Astrocyte (in vitro differentiated cells and primary cell): ENCODE data around the gene BLVRB. TPM values are rescaled to one million over a fixed set of nuclear protein-coding genes. Genes with fewer than 3 reads are reported as not detected.
"Not testable (repeated sequence)": the region's sequence is repeated elsewhere in the genome, so short reads cannot be mapped to it uniquely, and the experiment has no call there.

Experiments used
- DNase-seq: peaks from one replicate; pipeline ENCODE4 v3.0.0-alpha.2; 2010; ENCODE audit warnings: low read depth
- FAIRE-seq: peaks from 2 replicates; lab custom pipeline; 2011; peaks lifted over from hg19 to GRCh38; lab: Jason Lieb, UNC
- H2AFZ ChIP-seq: 2 replicates; pipeline ENCODE4 v1.6.0; 2012; ENCODE audit warnings: low read depth, low read length, inconsistent platforms
- H3K27ac ChIP-seq: 2 replicates; pipeline ENCODE4 v1.5.1; 2011; ENCODE audit warnings: low read depth, low read length, inconsistent platforms
- H3K27me3 ChIP-seq: 2 replicates; pipeline ENCODE4 v1.6.0; 2011; ENCODE audit warnings: low read length, inconsistent platforms; ENCODE audit not compliant: insufficient read depth
- H3K36me3 ChIP-seq: 2 replicates; pipeline ENCODE4 v1.5.1; 2011; ENCODE audit warnings: low read length, inconsistent platforms; ENCODE audit not compliant: insufficient read depth
- H3K4me1 ChIP-seq: 2 replicates; pipeline ENCODE4 v1.5.1; 2011; ENCODE audit warnings: low read length, inconsistent platforms; ENCODE audit not compliant: insufficient read depth
- H3K4me2 ChIP-seq: 2 replicates; pipeline ENCODE4 v1.6.0; 2012; ENCODE audit warnings: low read length, inconsistent platforms
- H3K4me3 ChIP-seq: 2 replicates; pipeline ENCODE4 v1.5.1; 2011; ENCODE audit warnings: low read depth, mild to moderate bottlenecking, low read length, inconsistent platforms; ENCODE audit not compliant: insufficient read depth
- H3K79me2 ChIP-seq: 2 replicates; pipeline ENCODE4 v1.6.0; 2012; ENCODE audit warnings: mild to moderate bottlenecking, low read length, inconsistent platforms; ENCODE audit not compliant: insufficient read depth
- H3K9ac ChIP-seq: 2 replicates; pipeline ENCODE4 v1.6.0; 2012; ENCODE audit warnings: mild to moderate bottlenecking, low read length, inconsistent platforms
- H3K9me3 ChIP-seq: 2 replicates; pipeline ENCODE4 v1.5.1; 2012; ENCODE audit warnings: low read depth, mild to moderate bottlenecking, low read length, inconsistent platforms; ENCODE audit not compliant: insufficient read depth
- H4K20me1 ChIP-seq: 2 replicates; pipeline ENCODE4 v1.6.0; 2012; ENCODE audit warnings: low read length, inconsistent platforms; ENCODE audit not compliant: insufficient read depth
- H3K27ac Mint-ChIP-seq: one replicate; pipeline ENCODE4 v1.8.0; 2021; ENCODE audit warnings: mild to moderate bottlenecking, mixed read lengths; ENCODE audit not compliant: unreplicated experiment
- H3K27me3 Mint-ChIP-seq: one replicate; pipeline ENCODE4 v1.8.0; 2021; ENCODE audit warnings: low read depth, mixed read lengths; ENCODE audit not compliant: unreplicated experiment
- H3K36me3 Mint-ChIP-seq: one replicate; pipeline ENCODE4 v1.8.0; 2021; ENCODE audit warnings: low read depth, mixed read lengths; ENCODE audit not compliant: unreplicated experiment
- H3K4me1 Mint-ChIP-seq: one replicate; pipeline ENCODE4 v1.8.0; 2021; ENCODE audit warnings: low read depth, mixed read lengths; ENCODE audit not compliant: unreplicated experiment
- H3K4me3 Mint-ChIP-seq: one replicate; pipeline ENCODE4 v1.8.0; 2021; ENCODE audit warnings: mild to moderate bottlenecking, moderate library complexity, mixed read lengths; ENCODE audit not compliant: unreplicated experiment
- H3K9me3 Mint-ChIP-seq: one replicate; pipeline ENCODE4 v1.8.0; 2021; ENCODE audit warnings: mild to moderate bottlenecking, mixed read lengths; ENCODE audit not compliant: unreplicated experiment
- EZH2 ChIP-seq: IDR thresholded peaks from 2 replicates; pipeline ENCODE4 v1.6.1; 2012; ENCODE audit warnings: mild to moderate bottlenecking, low read length, inconsistent platforms; ENCODE audit not compliant: insufficient read depth
- total RNA-seq: library from RNA; stranded (reverse); gene quantifications from 2 replicates; pipeline ENCODE4 v1.2.1, GENCODE V29; 2021
- TF ChIP-seq, protein P1 (sequence below): IDR thresholded peaks from 2 replicates; pipeline ENCODE4 v1.5.1; 2011; ENCODE audit warnings: low read depth, mild to moderate bottlenecking, inconsistent platforms, low read length, moderate library complexity; ENCODE audit not compliant: insufficient read depth

BLVRB gene
- total RNA-seq, 1 donor from 2014 or later, result 27.1 TPM

DNA sequence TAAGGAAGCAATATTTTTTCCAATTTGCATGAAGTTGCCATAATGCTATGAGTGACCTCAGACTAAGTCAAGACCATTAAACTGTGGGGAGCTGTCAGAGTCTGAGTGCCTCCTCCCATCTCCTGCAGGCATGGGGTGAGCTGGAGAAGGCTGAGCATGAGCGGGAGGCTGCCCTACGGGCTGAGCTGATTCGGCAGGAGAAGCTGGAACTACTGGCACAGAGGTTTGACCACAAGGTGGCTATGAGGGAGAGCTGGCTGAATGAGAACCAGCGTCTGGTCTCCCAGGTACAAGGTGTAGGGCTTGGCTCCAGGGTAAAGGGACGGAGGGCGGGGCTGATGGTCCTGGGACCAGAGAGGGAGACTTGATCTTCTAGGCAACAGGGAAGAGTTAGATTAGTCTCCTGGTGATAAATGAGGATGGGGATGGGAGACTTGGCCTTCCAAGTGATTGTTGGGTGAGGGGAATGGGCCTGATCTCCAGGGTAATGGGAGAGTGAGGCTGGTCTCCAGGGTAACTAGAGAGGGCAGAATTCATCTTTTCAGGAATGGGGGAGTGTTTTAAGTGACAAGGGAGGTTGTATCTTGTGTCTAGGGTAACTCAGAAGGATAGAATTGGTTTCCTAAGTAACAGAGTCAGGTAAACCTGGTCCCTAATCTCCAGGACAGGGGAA lies 37.2 kb upstream of the BLVRB start:
- DNase-seq (no peak), FAIRE-seq (no peak)
- H3K27ac Mint-ChIP-seq, result no peak overlapping the region
- no peaks in the 10 kb centered on the region for H3K36me3 Mint-ChIP-seq
- TF ChIP-seq EZH2, result no peak
- peaks cover 68% of the 10 kb centered on the region for H3K27me3 Mint-ChIP-seq
- H3K4me3 Mint-ChIP-seq, result no peak overlapping the region
- no peaks in the 10 kb centered on the region for H3K4me1 Mint-ChIP-seq
- H3K36me3 ChIP-seq, result no peaks in the 10 kb centered on the region
- H3K9me3 Mint-ChIP-seq, result peaks cover 4% of the 10 kb centered on the region
- H3K4me1 ChIP-seq, result no peaks in the 10 kb centered on the region
- no peak overlapping the region for H3K4me3 ChIP-seq
- H3K9me3 ChIP-seq, result no peaks in the 10 kb centered on the region
- no peak overlapping the region for H3K9ac ChIP-seq
- H3K79me2 ChIP-seq, result no peaks in the 10 kb centered on the region
- peaks cover 5% of the 10 kb centered on the region for H3K27me3 ChIP-seq
- no peak overlapping the region for H3K27ac ChIP-seq
- H3K4me2 ChIP-seq, result no peak overlapping the region
- H2AFZ ChIP-seq, result no peak overlapping the region
- no peaks in the 10 kb centered on the region for H4K20me1 ChIP-seq

DNA sequence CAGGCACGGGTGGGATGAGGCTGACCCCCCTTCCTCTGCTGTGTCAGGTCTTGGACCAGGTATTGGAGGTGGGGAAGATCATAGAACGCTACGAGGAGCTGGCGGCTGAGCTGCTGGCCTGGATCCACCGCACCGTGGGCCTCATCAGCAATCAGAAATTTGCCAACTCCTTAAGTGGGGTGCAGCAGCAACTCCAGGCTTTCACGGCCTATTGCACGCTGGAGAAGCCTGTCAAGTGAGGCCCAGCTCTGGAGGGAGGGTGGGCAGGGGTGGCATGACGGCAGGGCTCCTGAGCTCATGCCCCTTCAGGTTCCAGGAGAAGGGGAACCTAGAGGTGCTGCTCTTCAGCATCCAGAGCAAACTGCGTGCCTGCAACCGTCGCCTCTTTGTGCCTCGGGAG lies 36.5 kb upstream of the BLVRB start:
- H3K27me3 ChIP-seq, result peaks cover 5% of the 10 kb centered on the region
- no peaks in the 10 kb centered on the region for H3K4me1 Mint-ChIP-seq
- TF ChIP-seq, protein P1, sequence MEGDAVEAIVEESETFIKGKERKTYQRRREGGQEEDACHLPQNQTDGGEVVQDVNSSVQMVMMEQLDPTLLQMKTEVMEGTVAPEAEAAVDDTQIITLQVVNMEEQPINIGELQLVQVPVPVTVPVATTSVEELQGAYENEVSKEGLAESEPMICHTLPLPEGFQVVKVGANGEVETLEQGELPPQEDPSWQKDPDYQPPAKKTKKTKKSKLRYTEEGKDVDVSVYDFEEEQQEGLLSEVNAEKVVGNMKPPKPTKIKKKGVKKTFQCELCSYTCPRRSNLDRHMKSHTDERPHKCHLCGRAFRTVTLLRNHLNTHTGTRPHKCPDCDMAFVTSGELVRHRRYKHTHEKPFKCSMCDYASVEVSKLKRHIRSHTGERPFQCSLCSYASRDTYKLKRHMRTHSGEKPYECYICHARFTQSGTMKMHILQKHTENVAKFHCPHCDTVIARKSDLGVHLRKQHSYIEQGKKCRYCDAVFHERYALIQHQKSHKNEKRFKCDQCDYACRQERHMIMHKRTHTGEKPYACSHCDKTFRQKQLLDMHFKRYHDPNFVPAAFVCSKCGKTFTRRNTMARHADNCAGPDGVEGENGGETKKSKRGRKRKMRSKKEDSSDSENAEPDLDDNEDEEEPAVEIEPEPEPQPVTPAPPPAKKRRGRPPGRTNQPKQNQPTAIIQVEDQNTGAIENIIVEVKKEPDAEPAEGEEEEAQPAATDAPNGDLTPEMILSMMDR, result no peak
- TF ChIP-seq EZH2, result no peak
- H2AFZ ChIP-seq, result no peak overlapping the region
- no peak overlapping the region for H3K4me2 ChIP-seq
- no peak overlapping the region for H3K4me3 ChIP-seq
- peaks cover 68% of the 10 kb centered on the region for H3K27me3 Mint-ChIP-seq
- H3K9me3 Mint-ChIP-seq, result peaks cover 4% of the 10 kb centered on the region
- H4K20me1 ChIP-seq, result no peaks in the 10 kb centered on the region
- no peaks in the 10 kb centered on the region for H3K4me1 ChIP-seq
- no peak overlapping the region for H3K9ac ChIP-seq
- H3K27ac ChIP-seq, result no peak overlapping the region
- no peak overlapping the region for H3K27ac Mint-ChIP-seq
- H3K4me3 Mint-ChIP-seq, result no peak overlapping the region
- H3K36me3 ChIP-seq, result no peaks in the 10 kb centered on the region
- FAIRE-seq (no peak), DNase-seq (no peak)
- no peaks in the 10 kb centered on the region for H3K79me2 ChIP-seq
- no peaks in the 10 kb centered on the region for H3K9me3 ChIP-seq
- H3K36me3 Mint-ChIP-seq, result no peaks in the 10 kb centered on the region

DNA sequence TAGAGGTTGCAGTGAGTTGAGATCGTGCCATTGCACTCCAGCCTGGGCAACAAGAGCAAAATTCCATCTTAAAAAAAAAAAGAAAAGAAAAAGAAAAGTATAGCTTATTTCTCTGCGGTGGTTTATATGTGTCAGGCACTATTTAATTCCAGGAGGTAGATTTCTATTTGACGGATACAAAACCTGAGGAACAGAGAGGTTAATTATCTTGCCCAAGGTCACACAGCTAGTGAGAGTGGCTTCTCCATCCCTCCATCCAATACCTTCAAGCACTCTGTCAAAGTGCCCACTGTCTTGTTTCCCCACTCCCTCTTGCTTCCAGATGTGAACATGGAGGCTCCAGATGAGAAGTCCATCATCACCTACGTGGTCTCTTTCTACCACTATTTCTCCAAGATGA lies 36.1 kb upstream of the BLVRB start:
- Mint-ChIP-seq H3K4me1 (no peaks in the 10 kb centered on the region), H3K36me3 (no peaks in the 10 kb centered on the region), H3K27me3 (peaks cover 65% of the 10 kb centered on the region), H3K9me3 (peaks cover 4% of the 10 kb centered on the region), H3K27ac (no peak overlapping the region), H3K4me3 (no peak overlapping the region)
- no peak overlapping the region for H2AFZ ChIP-seq
- TF ChIP-seq, protein P1, result no peak
- TF ChIP-seq EZH2, result no peak
- no peak overlapping the region for H3K4me3 ChIP-seq
- H3K4me2 ChIP-seq, result no peak overlapping the region
- H3K27ac ChIP-seq, result no peak overlapping the region
- H3K79me2 ChIP-seq, result no peaks in the 10 kb centered on the region
- peaks cover 5% of the 10 kb centered on the region for H3K27me3 ChIP-seq
- FAIRE-seq, result no peak
- no peaks in the 10 kb centered on the region for H4K20me1 ChIP-seq
- no peaks in the 10 kb centered on the region for H3K4me1 ChIP-seq
- H3K9ac ChIP-seq, result no peak overlapping the region
- no peak for DNase-seq
- H3K9me3 ChIP-seq, result no peaks in the 10 kb centered on the region
- no peaks in the 10 kb centered on the region for H3K36me3 ChIP-seq

DNA sequence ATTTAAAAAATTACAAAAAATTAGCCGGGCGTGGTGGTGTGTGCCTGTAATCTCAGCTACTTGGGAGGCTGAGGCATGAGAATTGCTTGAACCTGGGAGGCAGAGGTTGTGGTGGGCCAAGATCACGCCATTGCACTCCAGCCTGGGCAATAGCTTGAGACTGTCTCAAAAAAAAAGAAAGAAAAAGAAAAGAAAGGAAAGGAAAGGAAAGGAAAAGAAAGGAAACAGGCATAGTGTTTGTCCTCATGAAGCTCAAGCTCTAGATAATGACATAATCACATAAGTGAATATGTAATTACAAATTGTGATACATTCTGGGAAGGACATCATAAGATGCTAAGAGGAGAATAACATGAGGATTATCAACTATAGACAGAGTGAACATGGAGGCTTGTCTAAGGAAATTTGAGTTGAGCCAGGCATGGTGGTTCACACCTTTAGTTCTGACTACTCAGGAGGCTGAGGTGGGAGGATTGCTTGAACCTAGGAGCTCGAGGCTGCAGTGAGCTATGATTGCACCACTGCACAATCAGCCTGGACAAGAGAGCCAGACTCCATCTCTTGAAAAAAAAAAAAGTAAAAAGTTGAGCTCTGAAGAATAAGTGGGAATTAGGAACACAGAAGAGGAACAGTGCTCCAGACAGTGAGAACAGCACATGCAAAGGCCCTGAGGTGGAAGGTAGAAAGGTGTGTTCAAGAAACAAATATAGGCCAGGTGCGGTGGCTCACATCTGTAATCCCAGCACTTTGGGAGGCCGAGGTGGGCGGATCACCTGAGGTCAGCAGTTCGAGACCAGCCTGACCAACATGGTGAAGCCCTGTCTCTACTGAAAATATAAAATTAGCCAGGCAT lies 35.4 kb upstream of the BLVRB start:
- not testable (repeated sequence) for H3K27ac ChIP-seq, H3K79me2 ChIP-seq, DNase-seq, H3K9me3 Mint-ChIP-seq, H4K20me1 ChIP-seq, FAIRE-seq, H3K4me2 ChIP-seq, H3K9me3 ChIP-seq, H3K36me3 Mint-ChIP-seq, H3K36me3 ChIP-seq, H3K4me3 ChIP-seq, H3K4me1 ChIP-seq, H3K27me3 ChIP-seq, H3K4me3 Mint-ChIP-seq, H3K4me1 Mint-ChIP-seq, H3K27ac Mint-ChIP-seq, H2AFZ ChIP-seq, H3K9ac ChIP-seq
- peaks cover 58% of the 10 kb centered on the region for H3K27me3 Mint-ChIP-seq
